ENCODE measurements around the gene KLRD1. TPM values are rescaled to one million over a fixed set of nuclear protein-coding genes. Genes with fewer than 3 reads are reported as not detected.
A peak's percentile ranks its signal among the peaks of the same experiment; 100 is the strongest.
"Not testable (repeated sequence)": the region's sequence is repeated elsewhere in the genome, so short reads cannot be mapped to it uniquely, and the experiment has no call there.

The KLRD1 gene
- total RNA-seq, 4 donors from 2014 or later = 0.72 to 1.1 (median 0.76) TPM; not detected in 1

- H3K9me3 ChIP-seq = no peaks in the 10 kb centered on the region
- H3K36me3 ChIP-seq = no peaks in the 10 kb centered on the region
- no peaks in the 10 kb centered on the region for H3K4me1 ChIP-seq
- no peaks in the 10 kb centered on the region for H3K27me3 ChIP-seq
- no peak overlapping the region for H3K4me3 ChIP-seq
- H3K27ac ChIP-seq = no peak overlapping the region
- WGBS = 43% methylated on average over 2 of the region's 2 CpGs
- DNase-seq (ENCODE audit: low spot score in 2 of 2) = no peak
- TF ChIP-seq EP300 (IDR thresholded peaks at IDR 0.05) (no peak), CTCF (IDR thresholded peaks at IDR 0.05) (peak; percentile 54 to 57)
Observed at GRCh38 chr12:10331642-10332239, 24.1 kb downstream of the KLRD1 start.

DNA sequence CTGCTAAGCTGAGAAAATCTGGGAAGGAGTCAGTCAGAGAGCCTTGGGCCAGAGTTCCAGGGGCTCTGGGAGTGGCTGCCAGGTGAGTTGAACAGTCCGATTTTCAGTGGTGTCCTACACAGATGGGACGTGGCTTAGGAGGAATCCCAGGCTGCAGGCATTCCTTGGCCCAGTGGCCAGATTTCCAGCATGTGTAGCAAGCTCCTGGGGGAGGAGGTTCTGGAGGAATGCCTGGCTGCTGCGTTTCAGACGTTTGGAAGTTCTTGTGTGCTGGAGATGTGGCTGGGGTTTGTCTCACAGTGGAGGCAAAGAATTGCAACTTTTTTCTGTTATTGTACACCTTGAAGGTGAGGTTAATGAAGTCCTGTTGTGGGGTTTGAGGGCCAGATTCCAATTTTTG is 28.5 kb downstream of the KLRD1 start:
- DNase-seq (ENCODE audit: low spot score in 2 of 2); H3K9me3 ChIP-seq; H3K27me3 ChIP-seq; H3K36me3 ChIP-seq; H3K27ac ChIP-seq; H3K4me3 ChIP-seq; H3K4me1 ChIP-seq: not testable (repeated sequence)
- WGBS = 49% methylated on average over 4 of the region's 4 CpGs

DNA sequence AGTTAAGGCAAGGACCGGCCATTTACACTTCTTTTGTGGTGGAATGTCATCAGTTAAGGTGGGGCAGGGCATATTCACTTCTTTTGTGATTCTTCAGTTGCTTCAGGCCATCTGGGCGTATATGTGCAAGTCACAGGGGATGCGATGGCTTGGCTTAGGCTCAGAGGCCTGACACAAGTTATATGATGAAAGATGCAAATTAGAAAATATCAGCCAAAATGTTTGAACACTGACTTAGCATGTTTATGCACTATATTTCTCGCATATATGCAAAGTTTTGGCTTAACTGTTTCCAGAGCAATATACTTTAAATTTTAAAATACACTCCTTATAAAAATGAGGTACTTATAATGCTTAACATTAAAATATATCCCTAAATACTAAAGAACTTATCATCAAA is 30.8 kb downstream of the KLRD1 start:
- not testable (repeated sequence) for DNase-seq (ENCODE audit: low spot score in 2 of 2); H3K4me3 ChIP-seq; H3K4me1 ChIP-seq; H3K27ac ChIP-seq; H3K36me3 ChIP-seq; H3K9me3 ChIP-seq; H3K27me3 ChIP-seq
- WGBS = 45% methylated on average over 4 of the region's 4 CpGs

- no peak for DNase-seq (ENCODE audit: low spot score in 2 of 2)
- TF ChIP-seq POLR2A (IDR thresholded peaks at IDR 0.05) (no peak), CTCF (IDR thresholded peaks at IDR 0.05) (no peak), EP300 (IDR thresholded peaks at IDR 0.05) (no peak), POLR2AphosphoS5 (IDR thresholded peaks at IDR 0.05) (no peak)
- Histone ChIP-seq H3K4me3 (no peak overlapping the region), H3K36me3 (no peaks in the 10 kb centered on the region), H3K9me3 (no peaks in the 10 kb centered on the region), H3K4me1 (no peaks in the 10 kb centered on the region), H3K27me3 (no peaks in the 10 kb centered on the region), H3K27ac (no peak overlapping the region)
- WGBS = 75% methylated on average over 9 of the region's 9 CpGs
Observed at GRCh38 chr12:10339053-10339840, 31.6 kb downstream of the KLRD1 start.

- DNase-seq (ENCODE audit: low spot score in 2 of 2); H3K9me3 ChIP-seq; H3K27me3 ChIP-seq; H3K4me3 ChIP-seq; H3K4me1 ChIP-seq; H3K36me3 ChIP-seq; H3K27ac ChIP-seq: not testable (repeated sequence)
- whole genome bisulfite sequencing = 75% methylated on average over 2 of the region's 2 CpGs
Observed at GRCh38 chr12:10340946-10341345, 33.3 kb downstream of the KLRD1 start.

GRCh38 chr12:10341892-10342509 is 34.3 kb downstream of the KLRD1 start:
- Histone ChIP-seq H3K27me3 (no peaks in the 10 kb centered on the region), H3K27ac (no peak overlapping the region), H3K4me3 (no peak overlapping the region), H3K36me3 (no peaks in the 10 kb centered on the region), H3K9me3 (no peaks in the 10 kb centered on the region), H3K4me1 (no peaks in the 10 kb centered on the region)
- no peak for DNase-seq (ENCODE audit: low spot score in 2 of 2)
- 88% methylated on average over 1 of the region's 1 CpG for WGBS
- TF ChIP-seq CTCF (IDR thresholded peaks at IDR 0.05) (no peak), POLR2A (IDR thresholded peaks at IDR 0.05) (no peak), POLR2AphosphoS5 (IDR thresholded peaks at IDR 0.05) (no peak), EP300 (IDR thresholded peaks at IDR 0.05) (no peak)

DNA sequence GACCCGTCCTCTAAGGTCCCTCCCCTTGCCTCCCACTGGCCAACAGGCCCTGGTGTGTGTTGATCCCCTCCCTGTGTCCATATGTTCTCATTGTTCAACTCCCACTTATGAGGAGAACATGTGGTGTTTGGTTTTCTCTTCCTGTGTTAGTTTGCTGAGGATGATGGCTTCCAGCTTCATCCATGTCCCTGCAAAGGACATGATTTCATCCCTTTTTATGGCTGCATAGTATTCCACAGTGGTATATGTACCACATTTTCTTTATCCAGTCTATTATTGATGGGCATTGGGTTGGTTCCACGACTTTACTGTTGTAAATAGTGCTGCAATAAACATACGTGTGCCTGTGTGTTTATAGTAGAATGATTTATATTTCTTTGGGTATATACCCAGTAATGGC is 43.8 kb downstream of the KLRD1 start:
- not testable (repeated sequence) for H3K27ac ChIP-seq, H3K27me3 ChIP-seq
- 60% methylated on average over 3 of the region's 3 CpGs for WGBS

More for the DNA sequence above, 43.8 kb downstream of the KLRD1 start:
- not testable (repeated sequence) for DNase-seq (ENCODE audit: low spot score in 2 of 2); H3K4me3 ChIP-seq; H3K9me3 ChIP-seq; H3K36me3 ChIP-seq; H3K4me1 ChIP-seq
